GM10266 (cell line): ENCODE results near the gene CPLX1.

ENCODE experiments used
- DNase-seq: peaks from one replicate; pipeline ENCODE4 v3.0.0; 2012; ENCODE audit errors: extremely low spot score
- TF ChIP-seq, protein P1 (sequence below): IDR thresholded peaks from 2 replicates; pipeline ENCODE4 v1.5.1; 2012; ENCODE audit warnings: mild to moderate bottlenecking, low read depth; ENCODE audit not compliant: control insufficient read depth, insufficient read depth; ENCODE audit errors: missing control alignments

Gene CPLX1

DNA sequence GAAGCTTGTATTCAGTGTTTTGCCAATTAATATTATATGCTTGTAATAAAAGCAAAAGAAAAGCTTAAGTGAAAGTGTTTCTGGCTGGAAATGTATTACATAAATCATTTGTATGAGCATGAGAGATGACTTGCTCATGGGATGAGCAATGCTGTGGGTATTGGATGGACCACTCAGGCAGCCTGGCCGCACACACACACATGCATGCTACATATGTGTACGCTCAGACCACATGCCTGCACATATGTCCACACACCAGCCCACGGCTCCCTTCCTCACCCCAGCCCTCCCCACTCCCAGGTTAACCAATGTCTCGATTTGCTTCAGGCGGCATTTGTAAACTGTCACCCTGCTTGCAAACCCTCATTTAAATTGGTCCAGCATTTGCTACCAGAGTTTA, 55.9 kb downstream of the CPLX1 start:
- DNase-seq, result no peak
- TF ChIP-seq, protein P1, sequence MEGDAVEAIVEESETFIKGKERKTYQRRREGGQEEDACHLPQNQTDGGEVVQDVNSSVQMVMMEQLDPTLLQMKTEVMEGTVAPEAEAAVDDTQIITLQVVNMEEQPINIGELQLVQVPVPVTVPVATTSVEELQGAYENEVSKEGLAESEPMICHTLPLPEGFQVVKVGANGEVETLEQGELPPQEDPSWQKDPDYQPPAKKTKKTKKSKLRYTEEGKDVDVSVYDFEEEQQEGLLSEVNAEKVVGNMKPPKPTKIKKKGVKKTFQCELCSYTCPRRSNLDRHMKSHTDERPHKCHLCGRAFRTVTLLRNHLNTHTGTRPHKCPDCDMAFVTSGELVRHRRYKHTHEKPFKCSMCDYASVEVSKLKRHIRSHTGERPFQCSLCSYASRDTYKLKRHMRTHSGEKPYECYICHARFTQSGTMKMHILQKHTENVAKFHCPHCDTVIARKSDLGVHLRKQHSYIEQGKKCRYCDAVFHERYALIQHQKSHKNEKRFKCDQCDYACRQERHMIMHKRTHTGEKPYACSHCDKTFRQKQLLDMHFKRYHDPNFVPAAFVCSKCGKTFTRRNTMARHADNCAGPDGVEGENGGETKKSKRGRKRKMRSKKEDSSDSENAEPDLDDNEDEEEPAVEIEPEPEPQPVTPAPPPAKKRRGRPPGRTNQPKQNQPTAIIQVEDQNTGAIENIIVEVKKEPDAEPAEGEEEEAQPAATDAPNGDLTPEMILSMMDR, result no peak

GRCh38 chr4:769511-769910, 56.4 kb downstream of the CPLX1 start:
- TF ChIP-seq, protein P1, result no peak
- DNase-seq, result no peak

DNA sequence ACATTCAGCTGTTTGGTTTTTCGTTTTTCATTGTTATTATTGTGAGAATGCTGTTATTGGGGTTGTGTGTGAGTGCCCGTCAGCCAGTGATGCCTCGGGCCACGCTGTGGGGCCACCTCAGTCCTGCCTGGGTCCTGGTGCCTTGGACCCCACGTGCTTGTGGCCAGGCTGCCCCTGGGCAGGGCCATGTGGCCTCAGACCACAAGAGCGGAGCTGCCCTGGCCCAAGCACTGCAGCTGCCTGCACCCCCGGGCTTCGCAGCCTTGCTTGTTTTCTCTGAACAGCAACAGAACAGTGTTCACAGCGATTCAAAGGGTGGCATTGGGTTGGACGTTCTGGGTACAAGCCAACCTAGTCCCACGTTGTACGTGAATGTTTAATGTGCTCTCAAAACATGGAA, 56.9 kb downstream of the CPLX1 start:
- DNase-seq, result no peak
- TF ChIP-seq, protein P1, result no peak

DNA sequence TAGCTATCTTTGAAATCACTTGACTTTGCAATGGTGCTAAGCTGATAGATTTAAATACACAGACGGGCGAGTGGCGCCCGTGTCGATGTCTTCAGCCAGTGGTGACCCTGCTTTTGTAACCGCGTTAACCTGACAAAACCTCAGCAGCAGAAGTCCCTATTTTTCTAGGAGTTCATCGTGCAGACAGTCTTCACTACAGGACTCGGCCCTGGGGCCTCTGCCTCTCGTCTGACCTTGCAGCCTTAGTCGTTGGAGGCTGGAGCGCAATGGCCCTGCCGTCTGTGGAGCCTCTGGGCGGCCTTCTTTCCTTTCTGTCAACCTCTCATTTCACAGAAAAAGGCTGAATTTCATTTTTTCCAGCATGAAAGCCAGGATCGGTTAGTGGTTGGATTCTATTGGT, 57.9 kb downstream of the CPLX1 start:
- DNase-seq, result no peak
- TF ChIP-seq, protein P1, result no peak

DNA sequence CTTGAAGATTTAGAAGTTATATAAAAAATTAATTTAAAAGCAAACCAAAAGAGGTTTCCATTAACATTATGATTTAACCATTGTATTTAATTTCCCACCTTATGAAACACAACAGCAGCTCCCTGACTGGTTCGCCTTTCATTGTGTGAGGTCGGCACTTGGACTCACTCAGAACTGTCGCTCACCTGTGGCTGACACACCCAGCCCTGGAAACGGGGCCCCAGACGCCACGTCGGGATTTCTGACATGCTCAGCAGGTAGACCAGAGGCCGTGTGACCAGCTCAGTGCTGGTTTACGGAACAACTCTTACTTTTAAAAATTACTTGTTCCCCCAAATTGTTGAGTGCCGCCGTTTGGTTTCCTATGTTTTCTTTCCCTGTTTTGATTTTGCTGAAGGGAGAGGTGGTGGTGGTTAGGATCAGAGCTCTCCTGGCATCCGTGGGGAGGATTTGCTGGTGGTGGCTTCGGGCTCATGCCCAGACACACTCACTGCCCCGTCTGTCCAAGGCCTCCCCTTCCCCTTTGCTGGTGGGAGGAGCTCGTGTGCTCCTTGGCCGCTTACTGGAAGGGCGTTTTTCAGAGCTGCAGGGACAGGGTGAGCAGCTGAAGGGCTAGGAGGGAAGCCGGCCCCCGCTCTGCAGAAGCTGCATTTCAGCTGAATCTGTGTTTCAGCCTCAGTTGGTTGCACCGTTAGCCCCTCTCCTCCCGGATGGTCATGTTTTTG, 59.2 kb downstream of the CPLX1 start:
- TF ChIP-seq, protein P1, result no peak
- DNase-seq, result no peak

DNA sequence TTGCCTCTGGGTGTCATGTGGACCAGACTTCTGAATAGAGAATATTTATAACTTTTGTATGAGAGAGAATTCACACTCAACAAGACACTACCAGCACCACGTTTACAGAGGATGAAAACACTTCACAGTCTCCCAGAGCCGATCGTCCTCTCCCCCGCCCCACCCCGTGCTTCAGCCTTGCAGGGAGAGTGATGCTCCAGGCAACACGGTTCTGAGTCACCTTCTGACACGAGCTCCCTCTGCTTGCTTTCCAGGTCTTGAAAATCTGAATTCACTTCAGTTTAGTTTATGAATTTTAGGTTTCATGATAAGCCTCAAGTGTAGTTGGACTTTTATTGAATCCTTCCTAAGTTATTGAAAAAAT, 59.8 kb downstream of the CPLX1 start:
- TF ChIP-seq, protein P1, result no peak
- DNase-seq, result no peak

GRCh38 chr4:764405-765169, 61.3 kb downstream of the CPLX1 start:
- DNase-seq, result no peak

More at GRCh38 chr4:764405-765169, 61.3 kb downstream of the CPLX1 start:
- TF ChIP-seq, protein P1, result no peak
